HepG2 (cell line): ENCODE measurements around the gene TBC1D22A. TPM values are rescaled to one million over a fixed set of nuclear protein-coding genes. Genes with fewer than 3 reads are reported as not detected.

Source experiments
- ARID4A ChIP-seq: sonication (generic); formaldehyde crosslinking; IDR thresholded peaks from 2 replicates; pipeline ENCODE4 v1.5.0; 2020; ENCODE audit warnings: mild to moderate bottlenecking, missing genetic modification reagents, borderline replicate concordance
- BCL3 ChIP-seq: sonication (generic); formaldehyde crosslinking; IDR thresholded peaks from 2 replicates; pipeline ENCODE4 v1.5.1; 2020; ENCODE audit warnings: mild to moderate bottlenecking, missing genetic modification reagents, moderate library complexity
- EED ChIP-seq: sonication (generic); formaldehyde crosslinking; IDR thresholded peaks from 2 replicates; pipeline ENCODE4 v1.5.0; 2020; ENCODE audit warnings: mild to moderate bottlenecking, missing genetic modification reagents
- MNT ChIP-seq: fragments of 450-650 bp; IDR thresholded peaks from 2 replicates; pipeline ENCODE4 v1.6.1; 2016
- NCOA2 ChIP-seq: sonication (generic); formaldehyde crosslinking; IDR thresholded peaks from 2 replicates; pipeline ENCODE4 v1.8.0; 2022; ENCODE audit warnings: inconsistent platforms
- ONECUT2 ChIP-seq: sonication (generic); formaldehyde crosslinking; IDR thresholded peaks from 2 replicates; pipeline ENCODE4 v1.4.0; 2020; ENCODE audit warnings: missing genetic modification reagents
- PPARG ChIP-seq: conservative IDR thresholded peaks from 2 replicates; pipeline ENCODE4 v1.6.1; 2016; ENCODE audit warnings: missing biosample characterization, missing genetic modification reagents
- RAD51 ChIP-seq: fragments of 450-650 bp; IDR thresholded peaks from 2 replicates; pipeline ENCODE4 v1.6.1; 2016; ENCODE audit warnings: borderline replicate concordance
- RFXAP ChIP-seq: sonication (generic); formaldehyde crosslinking; IDR thresholded peaks from 2 replicates; pipeline ENCODE4 v1.4.0; 2020; ENCODE audit warnings: missing genetic modification reagents, borderline replicate concordance
- SIX1 ChIP-seq: sonication (generic); formaldehyde crosslinking; IDR thresholded peaks from 2 replicates; pipeline ENCODE4 v1.4.0; 2020; ENCODE audit warnings: missing genetic modification reagents, borderline replicate concordance
- STAT6 ChIP-seq: sonication (generic); formaldehyde crosslinking; IDR thresholded peaks from 2 replicates; pipeline ENCODE4 v1.4.0; 2020; ENCODE audit warnings: missing genetic modification reagents, mild to moderate bottlenecking, borderline replicate concordance
- TRIM24 ChIP-seq: sonication (generic); formaldehyde crosslinking; IDR thresholded peaks from 2 replicates; pipeline ENCODE4 v1.8.0; 2022; ENCODE audit warnings: mild to moderate bottlenecking, missing genetic modification reagents
- ZBTB42 ChIP-seq: sonication (generic); formaldehyde crosslinking; IDR thresholded peaks from 2 replicates; pipeline ENCODE4 v1.5.0; 2020; ENCODE audit warnings: mild to moderate bottlenecking, missing genetic modification reagents
- ZFP36L1 ChIP-seq: sonication (generic); formaldehyde crosslinking; IDR thresholded peaks from 2 replicates; pipeline ENCODE4 v1.8.0; 2022; ENCODE audit warnings: mild to moderate bottlenecking, missing genetic modification reagents, moderate library complexity
- ZNF18 ChIP-seq: sonication (generic); formaldehyde crosslinking; IDR thresholded peaks from 2 replicates; pipeline ENCODE4 v1.8.0; 2022; ENCODE audit warnings: mild to moderate bottlenecking, missing genetic modification reagents; ENCODE audit not compliant: insufficient replicate concordance
- ZNF33A ChIP-seq: sonication (generic); formaldehyde crosslinking; IDR thresholded peaks from 2 replicates; pipeline ENCODE4 v1.5.1; 2020; ENCODE audit warnings: missing genetic modification reagents, mild to moderate bottlenecking, moderate library complexity, borderline replicate concordance
- polyA plus RNA-seq, 8 experiments: library from polyadenylated mRNA; depleted of rRNA in 3 of 8; stranded (reverse) in 7 of 8; unstranded in 1 of 8; fragments of >200 nt; fragmentation: Illumina TruSeq in 4 of 8; extraction: Trizol in 4 of 8; gene quantifications; 2 replicates each; pipeline versions ENCODE4 v1.2.1 to v1.2.3, GENCODE V29; 2011 to 2016; ENCODE audit warnings: low read depth in 4 of 8, missing spikeins in 1 of 8, mixed read lengths in 1 of 8; ENCODE audit not compliant: insufficient read depth in 1 of 8
- total RNA-seq, 5 experiments: library from RNA; depleted of rRNA; stranded (reverse); fragments of >200 nt; fragmentation: Illumina TruSeq; extraction: Trizol; gene quantifications; 2 replicates each; pipeline ENCODE4 v1.2.3, GENCODE V29; 2016; ENCODE audit warnings: low read depth in 1 of 5

The TBC1D22A gene
- total and polyA plus RNA-seq, 2 of the 13 experiments (the other 11 are each of a cell fraction or from before 2014, with no cell fraction given): 17.3 to 18.0 TPM

GRCh38 chr22:46731246-46732040, 31.0 kb upstream of the TBC1D22A start (continued):
- TF ChIP-seq ARID4A (CRISPR knock-in tag): peak; percentile 95; the same call in 1 of the 2 replicates
- 0 out of 2 replicates have a peak, but pooled peaks have one; percentile 25 for TF ChIP-seq RAD51
- TF ChIP-seq SIX1 (CRISPR knock-in tag): no peak
- no peak for TF ChIP-seq ZFP36L1 (CRISPR knock-in tag)
- no peak for TF ChIP-seq ONECUT2 (CRISPR knock-in tag)
- no peak for TF ChIP-seq ZNF33A
- peak; percentile 72; the same call in 1 of the 2 replicates for TF ChIP-seq BCL3 (CRISPR knock-in tag)
- TF ChIP-seq EED (CRISPR knock-in tag): peak; percentile 51; the same call in 1 of the 2 replicates
- no peak; the same call in 1 of the 2 replicates for TF ChIP-seq ZBTB42 (CRISPR knock-in tag)
- TF ChIP-seq STAT6 (CRISPR knock-in tag): peak; percentile 64; the same call in 1 of the 2 replicates
- peak; percentile 74 for TF ChIP-seq ZNF18
- TF ChIP-seq PPARG (CRISPR knock-in tag): no peak; the same call in 1 of the 2 replicates
- peak; percentile 88; the same call in 1 of the 2 replicates for TF ChIP-seq TRIM24 (CRISPR knock-in tag)
- TF ChIP-seq RFXAP (CRISPR knock-in tag): peak; percentile 87; the same call in 1 of the 2 replicates
- peak; percentile 96 for TF ChIP-seq MNT
- TF ChIP-seq NCOA2 (CRISPR knock-in tag): peak; percentile 91
